Ascending aorta (tissue), 2 donors: ENCODE measurements around the gene DYNLRB1. TPM values are rescaled to one million over a fixed set of nuclear protein-coding genes. Genes with fewer than 3 reads are reported as not detected.

ENCODE experiments used
- DNase-seq, 2 donors: peaks; one replicate each; pipeline ENCODE4 v3.0.0-alpha.2; 2019; ENCODE audit warnings: low spot score in 2 of 2
- H3K27ac ChIP-seq, 2 donors: fragments of 200-600 bp; sonication (generic); one replicate each; pipeline ENCODE4 v1.5.1; 2016 to 2017; ENCODE audit warnings: mild to moderate bottlenecking in 1 of 2
- H3K27me3 ChIP-seq: fragments of 200-600 bp; sonication (generic); one replicate; pipeline ENCODE4 v1.5.1; 2017
- H3K36me3 ChIP-seq, 2 donors: fragments of 200-600 bp; sonication (generic); one replicate each; pipeline ENCODE4 v1.5.1; 2016
- H3K4me1 ChIP-seq, 2 donors: fragments of 200-600 bp; sonication (generic); one replicate each; pipeline ENCODE4 v1.5.1; 2016 to 2017; ENCODE audit warnings: mild to moderate bottlenecking in 1 of 2
- H3K4me3 ChIP-seq, 2 donors: fragments of 200-600 bp; sonication (generic); one replicate each; pipeline ENCODE4 v1.5.1; 2016 to 2017; ENCODE audit warnings: mild to moderate bottlenecking in 1 of 2
- H3K9me3 ChIP-seq, 2 donors: fragments of 200-600 bp; sonication (generic); one replicate each; pipeline ENCODE4 v1.5.1; 2016
- CTCF ChIP-seq, 3 experiments: fragments of 200-600 bp in 2 of 3; fragments of 450-650 bp in 1 of 3; sonication (generic) in 2 of 3; IDR thresholded peaks; one replicate each; pipeline ENCODE4 v1.5.1; 2016 to 2019; ENCODE audit warnings: antibody characterized with exemption in 3 of 3, mild to moderate bottlenecking in 1 of 3, moderate library complexity in 1 of 3
- intact Hi-C: fragments of 100-400 bp; cut with DNase I; formaldehyde crosslinking; loops from one replicate; pipeline ENCODE4 v1.15.1; 2023
- total RNA-seq: library from RNA; depleted of rRNA; stranded (reverse); fragments of >200 nt; gene quantifications from one replicate; pipeline ENCODE4 v1.1.0, GENCODE V29; 2016

The DYNLRB1 gene
- total RNA-seq, 1 donor from 2014 or later = 148 TPM

GRCh38 chr20:34579191-34579978 is 63.2 kb downstream of the DYNLRB1 start:
- no peak overlapping the region for H3K27ac ChIP-seq
- H3K36me3 ChIP-seq = peaks cover 3 to 18% of the 10 kb centered on the region in 2 donors
- no peaks in the 10 kb centered on the region for H3K27me3 ChIP-seq
- peak in 1 of 2 donors; percentile 80 for DNase-seq
- H3K9me3 ChIP-seq = no peaks in the 10 kb centered on the region
- intact Hi-C loops = loop anchor here (1.0 to 2.0 kb wide), 2 partner anchors 125 to 190 kb away; partner anchors contain the start of gene TP53INP2
- no peak overlapping the region for H3K4me3 ChIP-seq
- H3K4me1 ChIP-seq = peaks cover 0 to 22% of the 10 kb centered on the region in 2 donors
- TF ChIP-seq CTCF (IDR thresholded peaks at IDR 0.05) = peak; percentile 56 to 79 (median 78)

GRCh38 chr20:34579979-34580940 is 64.0 kb downstream of the DYNLRB1 start:
- intact Hi-C loops = loop anchor here (1.0 to 2.0 kb wide), 2 partner anchors 125 to 189 kb away; partner anchors contain the start of gene TP53INP2
- Histone ChIP-seq H3K27ac (peak overlapping the region; percentile 16 to 66), H3K9me3 (no peaks in the 10 kb centered on the region), H3K4me3 (no peak overlapping the region), H3K36me3 (peaks cover 0 to 16% of the 10 kb centered on the region in 2 donors), H3K27me3 (no peaks in the 10 kb centered on the region), H3K4me1 (peaks cover 0 to 22% of the 10 kb centered on the region in 2 donors)
- no peak for TF ChIP-seq CTCF (IDR thresholded peaks at IDR 0.05)
- peak in 1 of 2 donors; percentile 43 for DNase-seq

GRCh38 chr20:34581341-34582184 is 65.3 kb downstream of the DYNLRB1 start:
- H3K36me3 ChIP-seq = peaks cover 0 to 22% of the 10 kb centered on the region in 2 donors
- H3K4me3 ChIP-seq = no peak overlapping the region
- DNase-seq = peak in 1 of 2 donors; percentile 64
- no peaks in the 10 kb centered on the region for H3K9me3 ChIP-seq
- peaks cover 0 to 22% of the 10 kb centered on the region in 2 donors for H3K4me1 ChIP-seq
- TF ChIP-seq CTCF (IDR thresholded peaks at IDR 0.05) = no peak
- intact Hi-C loops = no loop called here
- peak overlapping the region; percentile 66 to 70 for H3K27ac ChIP-seq
- H3K27me3 ChIP-seq = no peaks in the 10 kb centered on the region

- H3K27me3 ChIP-seq = no peaks in the 10 kb centered on the region
- H3K4me3 ChIP-seq = no peak overlapping the region
- no peaks in the 10 kb centered on the region for H3K9me3 ChIP-seq
- H3K27ac ChIP-seq = peak overlapping the region; percentile 66 to 70
- TF ChIP-seq CTCF (IDR thresholded peaks at IDR 0.05) = no peak
- intact Hi-C loops = no loop called here
- H3K4me1 ChIP-seq = peaks cover 0 to 22% of the 10 kb centered on the region in 2 donors
- peaks cover 0 to 22% of the 10 kb centered on the region in 2 donors for H3K36me3 ChIP-seq
- peak in 1 of 2 donors; percentile 8 for DNase-seq
Measured at GRCh38 chr20:34582221-34582620, 66.0 kb downstream of the DYNLRB1 start.

- no peak overlapping the region for H3K4me3 ChIP-seq
- no peaks in the 10 kb centered on the region for H3K27me3 ChIP-seq
- peaks cover 0 to 22% of the 10 kb centered on the region in 2 donors for H3K36me3 ChIP-seq
- DNase-seq = peak in 1 of 2 donors; percentile 21
- intact Hi-C loops = no loop called here
- peak overlapping the region in 1 of 2 donors; percentile 70 for H3K27ac ChIP-seq
- peaks cover 0 to 22% of the 10 kb centered on the region in 2 donors for H3K4me1 ChIP-seq
- no peaks in the 10 kb centered on the region for H3K9me3 ChIP-seq
- TF ChIP-seq CTCF (IDR thresholded peaks at IDR 0.05) = no peak
Measured at GRCh38 chr20:34582911-34583310, 66.7 kb downstream of the DYNLRB1 start.
